H1 (cell line): ENCODE results near the gene GFY. TPM values are rescaled to one million over a fixed set of nuclear protein-coding genes. Genes with fewer than 3 reads are reported as not detected.
A peak's percentile ranks its signal among the peaks of the same experiment; 100 is the strongest.

ENCODE experiments used
- BRCA1 ChIP-seq: IDR thresholded peaks from 2 replicates; pipeline ENCODE4 v1.6.1; 2012; ENCODE audit warnings: low read depth, low read length, improper control_type of control experiment
- CHD1 ChIP-seq: IDR thresholded peaks from 2 replicates; pipeline ENCODE4 v1.6.1; 2012; ENCODE audit warnings: low read depth, low read length, improper control_type of control experiment
- CHD2 ChIP-seq: IDR thresholded peaks from 2 replicates; pipeline ENCODE4 v1.6.1; 2012; ENCODE audit warnings: low read length, improper control_type of control experiment
- EP300 ChIP-seq, 2 experiments: IDR thresholded peaks; 1 replicate in 1 of 2; 2 replicates in 1 of 2; pipeline ENCODE4 v1.6.1; 2011 to 2012; ENCODE audit warnings: low read depth in 2 of 2, low read length in 2 of 2, mild to moderate bottlenecking in 2 of 2, borderline replicate concordance in 1 of 2, inconsistent platforms in 1 of 2, moderate library complexity in 1 of 2
- EZH2 ChIP-seq: fragments of 200-600 bp; sonication (generic); IDR thresholded peaks from 2 replicates; pipeline ENCODE4 v1.7.1; 2012; ENCODE audit warnings: low read depth, mild to moderate bottlenecking, moderate library complexity, low read length, inconsistent platforms; ENCODE audit not compliant: severe bottlenecking
- FOSL1 ChIP-seq: IDR thresholded peaks from 2 replicates; pipeline ENCODE4 v1.6.1; 2011; ENCODE audit warnings: mild to moderate bottlenecking, low read depth, low read length, moderate library complexity; ENCODE audit not compliant: insufficient read depth
- HDAC2 ChIP-seq, 2 experiments: fragments of 300-600 bp in 1 of 2; sonication (generic) in 1 of 2; IDR thresholded peaks; 2 replicates each; pipeline ENCODE4 v1.6.1; 2011 to 2012; ENCODE audit warnings: low read depth in 2 of 2, low read length in 2 of 2, mild to moderate bottlenecking in 2 of 2, moderate library complexity in 2 of 2, borderline replicate concordance in 1 of 2, inconsistent platforms in 1 of 2
- HDAC6 ChIP-seq: IDR thresholded peaks from one replicate; pipeline ENCODE4 v1.7.1; 2012; ENCODE audit warnings: low read depth, mild to moderate bottlenecking, inconsistent platforms, low read length, moderate library complexity
- JUN ChIP-seq: IDR thresholded peaks from 2 replicates; pipeline ENCODE4 v1.6.1; 2011; ENCODE audit warnings: low read depth, mild to moderate bottlenecking, improper control_type of control experiment, low read length
- JUND ChIP-seq: IDR thresholded peaks from 2 replicates; pipeline ENCODE4 v1.6.1; 2011; ENCODE audit warnings: mild to moderate bottlenecking, improper control_type of control experiment, low read length
- KDM5A ChIP-seq: fragments of 200-600 bp; IDR thresholded peaks from 2 replicates; pipeline ENCODE4 v1.7.1; 2012; ENCODE audit warnings: mild to moderate bottlenecking, low read length, inconsistent platforms, mixed read lengths
- NRF1 ChIP-seq: IDR thresholded peaks from 2 replicates; pipeline ENCODE4 v1.6.1; 2011; ENCODE audit warnings: mild to moderate bottlenecking, low read depth, low read length, improper control_type of control experiment
- PHF8 ChIP-seq: fragments of 200-600 bp; sonication (generic); conservative IDR thresholded peaks from 2 replicates; pipeline ENCODE4 v1.7.1; 2012; ENCODE audit warnings: low read depth, mild to moderate bottlenecking, inconsistent platforms, low read length, moderate library complexity
- POLR2A ChIP-seq, 2 experiments: IDR thresholded peaks; 1 replicate in 1 of 2; 2 replicates in 1 of 2; pipeline ENCODE4 v1.6.1; 2011; ENCODE audit warnings: low read depth in 2 of 2, low read length in 2 of 2, mild to moderate bottlenecking in 2 of 2; ENCODE audit errors: control extremely low read depth in 1 of 2
- RBBP5 ChIP-seq: IDR thresholded peaks from 2 replicates; pipeline ENCODE4 v1.7.1; 2012; ENCODE audit warnings: low read depth, mild to moderate bottlenecking, inconsistent platforms, low read length, moderate library complexity, borderline replicate concordance
- SP1 ChIP-seq: IDR thresholded peaks from 2 replicates; pipeline ENCODE4 v1.6.1; 2011; ENCODE audit warnings: low read depth, low read length
- SRF ChIP-seq: IDR thresholded peaks from 2 replicates; pipeline ENCODE4 v1.6.1; 2011; ENCODE audit warnings: mild to moderate bottlenecking, low read depth, low read length, moderate library complexity
- SUZ12 ChIP-seq: fragments of 200-600 bp; sonication (generic); IDR thresholded peaks from 2 replicates; pipeline ENCODE4 v1.6.1; 2012; ENCODE audit warnings: mild to moderate bottlenecking, inconsistent platforms, low read length, moderate library complexity, mixed read lengths
- TAF7 ChIP-seq: optimal IDR thresholded peaks from 2 replicates; pipeline ENCODE3; 2011; ENCODE audit warnings: low read depth, mild to moderate bottlenecking, inconsistent platforms, low read length, moderate library complexity, borderline replicate concordance
- TBP ChIP-seq: IDR thresholded peaks from 2 replicates; pipeline ENCODE4 v1.6.1; 2011; ENCODE audit warnings: low read depth, low read length, improper control_type of control experiment
- TCF12 ChIP-seq: IDR thresholded peaks from 2 replicates; pipeline ENCODE4 v1.6.1; 2011; ENCODE audit warnings: low read depth, mild to moderate bottlenecking, low read length
- YY1 ChIP-seq: IDR thresholded peaks from 2 replicates; pipeline ENCODE4 v1.6.1; 2011; ENCODE audit warnings: low read depth, mild to moderate bottlenecking, low read length
- polyA plus RNA-seq, 7 experiments: library from polyadenylated mRNA; depleted of rRNA in 3 of 7; stranded (reverse) in 5 of 7; unstranded in 2 of 7; fragments of >200 nt in 5 of 7; fragments of 200-250 nt in 2 of 7; gene quantifications; 1 replicate in 5 of 7; 2 replicates in 1 of 7; 4 replicates in 1 of 7; pipeline versions ENCODE4 v1.2.1 to v1.2.3, GENCODE V29; 2011 to 2013; ENCODE audit warnings: missing spikeins in 2 of 7, mixed read lengths in 2 of 7
- total RNA-seq: library from RNA; stranded (reverse); fragmentation: NEBNext Ultra II Directional; extraction: Animal tissue kit (Norgen Biotek cat#: 25700); gene quantifications from 2 replicates; pipeline ENCODE4 v1.2.1, GENCODE V29; 2021
- TF ChIP-seq, protein P1 (sequence below), 3 experiments: IDR thresholded peaks; 1 replicate in 2 of 3; 2 replicates in 1 of 3; pipeline versions ENCODE4 v1.5.1 to v1.6.1; 2011; ENCODE audit warnings: low read length in 3 of 3, mild to moderate bottlenecking in 3 of 3, inconsistent platforms in 2 of 3, low read depth in 1 of 3, moderate library complexity in 1 of 3; ENCODE audit not compliant: insufficient read depth in 1 of 3; ENCODE audit errors: control extremely low read depth in 1 of 3

GFY gene
- total and polyA plus RNA-seq, 2 of the 8 experiments (the other 6 are each of a cell fraction or from before 2014, with no cell fraction given): 0.68 to 0.93 TPM

DNA sequence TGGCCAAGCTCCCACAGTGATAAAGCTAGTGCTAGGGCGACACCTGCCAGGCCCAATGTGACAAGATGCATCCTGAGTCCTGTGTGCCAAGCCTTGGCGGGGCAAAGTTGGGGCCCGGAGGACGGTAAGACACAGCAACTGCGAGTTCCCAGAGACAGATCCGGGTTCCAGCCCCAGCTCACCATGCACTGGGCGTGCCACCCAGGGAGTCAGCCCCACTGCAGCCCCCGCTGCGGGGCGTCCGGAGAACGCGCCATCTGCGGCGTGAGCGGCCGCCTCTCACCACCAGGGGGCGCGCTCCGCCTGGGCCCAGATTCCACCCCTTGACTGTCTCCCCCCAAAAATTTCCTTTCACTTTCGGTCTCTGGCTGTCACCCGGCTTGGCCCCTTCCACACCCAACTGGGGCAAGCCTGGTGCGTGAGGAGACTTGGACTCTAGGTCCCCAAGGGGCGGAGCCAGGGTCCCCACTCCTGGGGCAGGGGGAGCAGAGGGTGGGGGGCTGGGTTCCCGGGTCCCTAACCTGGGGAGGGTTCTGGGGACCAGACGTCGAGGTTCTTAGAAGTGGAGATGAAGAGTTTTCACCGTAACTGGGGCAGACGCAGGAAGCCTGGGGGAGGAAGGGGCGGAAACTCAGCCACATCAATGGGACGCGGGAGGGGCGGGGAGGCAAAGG lies 48.8 kb downstream of the GFY start, which contains the start of gene FLT3LG (continued):
- TF ChIP-seq, protein P1, sequence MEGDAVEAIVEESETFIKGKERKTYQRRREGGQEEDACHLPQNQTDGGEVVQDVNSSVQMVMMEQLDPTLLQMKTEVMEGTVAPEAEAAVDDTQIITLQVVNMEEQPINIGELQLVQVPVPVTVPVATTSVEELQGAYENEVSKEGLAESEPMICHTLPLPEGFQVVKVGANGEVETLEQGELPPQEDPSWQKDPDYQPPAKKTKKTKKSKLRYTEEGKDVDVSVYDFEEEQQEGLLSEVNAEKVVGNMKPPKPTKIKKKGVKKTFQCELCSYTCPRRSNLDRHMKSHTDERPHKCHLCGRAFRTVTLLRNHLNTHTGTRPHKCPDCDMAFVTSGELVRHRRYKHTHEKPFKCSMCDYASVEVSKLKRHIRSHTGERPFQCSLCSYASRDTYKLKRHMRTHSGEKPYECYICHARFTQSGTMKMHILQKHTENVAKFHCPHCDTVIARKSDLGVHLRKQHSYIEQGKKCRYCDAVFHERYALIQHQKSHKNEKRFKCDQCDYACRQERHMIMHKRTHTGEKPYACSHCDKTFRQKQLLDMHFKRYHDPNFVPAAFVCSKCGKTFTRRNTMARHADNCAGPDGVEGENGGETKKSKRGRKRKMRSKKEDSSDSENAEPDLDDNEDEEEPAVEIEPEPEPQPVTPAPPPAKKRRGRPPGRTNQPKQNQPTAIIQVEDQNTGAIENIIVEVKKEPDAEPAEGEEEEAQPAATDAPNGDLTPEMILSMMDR (IDR thresholded peaks at IDR 0.05; ENCODE audit: control extremely low read depth in 1 of 3, insufficient read depth in 1 of 3, low read depth in 1 of 3, low read length in 3 of 3): peak; percentile 86 to 92 (median 88)
- 0 out of 4 replicates have a peak, but pooled peaks of 1 of the 2 experiments have one; percentile 23 for TF ChIP-seq HDAC2 (IDR thresholded peaks at IDR 0.05; ENCODE audit: borderline replicate concordance in 1 of 2, low read depth in 2 of 2, low read length in 2 of 2)
- TF ChIP-seq RBBP5: no peak
- no peak for TF ChIP-seq KDM5A
- TF ChIP-seq JUND: no peak
- no peak for TF ChIP-seq SP1
- no peak for TF ChIP-seq TAF7
- no peak for TF ChIP-seq EZH2
- no peak for TF ChIP-seq EP300 (IDR thresholded peaks at IDR 0.05; ENCODE audit: borderline replicate concordance in 1 of 2, low read depth in 2 of 2, low read length in 2 of 2)
- no peak for TF ChIP-seq CHD2
- no peak for TF ChIP-seq POLR2A (IDR thresholded peaks at IDR 0.05; ENCODE audit: control extremely low read depth in 1 of 2, low read depth in 2 of 2, low read length in 2 of 2)
- no peak for TF ChIP-seq TBP
- no peak for TF ChIP-seq BRCA1
- TF ChIP-seq FOSL1: no peak
- TF ChIP-seq NRF1: no peak
- peak; percentile 44; the same call in 1 of the 2 replicates for TF ChIP-seq YY1
- no peak for TF ChIP-seq HDAC6
- peak; percentile 49; the same call in 1 of the 2 replicates for TF ChIP-seq TCF12
- no peak for TF ChIP-seq CHD1
- TF ChIP-seq JUN: no peak
- TF ChIP-seq PHF8: no peak
- no peak for TF ChIP-seq SUZ12
- no peak for TF ChIP-seq SRF
